Panc1 (cell line): ENCODE results near the gene GALNT16. TPM values are rescaled to one million over a fixed set of nuclear protein-coding genes. Genes with fewer than 3 reads are reported as not detected.

Experiments used
- ATAC-seq: fragments of 200-7000 bp; cut with Tn5 transposase; 2 replicates; pipeline ENCODE4 v1.9.1; 2020; ENCODE audit warnings: mild to moderate bottlenecking, moderate library complexity
- BruUV-seq: library from RNA; stranded (reverse); fragments of 400-500 nt; replicated peaks from 2 replicates; lab custom pipeline; 2021; lab: Mats Ljungman, UMichigan
- CTCF ChIA-PET: fragments of 300-600 bp; sonication (Branson Sonifier 250); formaldehyde crosslinking; loops from one replicate; lab custom pipeline; 2022; ENCODE audit warnings: antibody characterized with exemption; lab: Charles Lee
- POLR2A ChIA-PET: fragments of 300-600 bp; sonication (Branson Sonifier 250); formaldehyde crosslinking; loops from one replicate; lab custom pipeline; 2022; ENCODE audit warnings: antibody characterized with exemption; lab: Charles Lee
- DNase-seq: peaks from one replicate; pipeline ENCODE4 v3.0.0-alpha.2; 2010; ENCODE audit warnings: low read depth, low spot score
- H3K27ac ChIP-seq: 2 replicates; pipeline ENCODE4 v1.5.1; 2011; ENCODE audit warnings: mild to moderate bottlenecking, low read length, inconsistent platforms
- H3K27me3 ChIP-seq: fragments of 200-500 bp; sonication (Bioruptor generic); 2 replicates; pipeline ENCODE4 v1.6.0; 2014; ENCODE audit warnings: low read length, inconsistent platforms; ENCODE audit not compliant: control insufficient read depth, insufficient read depth
- H3K36me3 ChIP-seq: fragments of 200-500 bp; sonication (Bioruptor generic); 2 replicates; pipeline ENCODE4 v1.5.1; 2014; ENCODE audit warnings: inconsistent platforms, mild to moderate bottlenecking, low read length, moderate library complexity; ENCODE audit not compliant: control insufficient read depth, insufficient read depth
- H3K4me1 ChIP-seq: 2 replicates; pipeline ENCODE4 v1.5.1; 2011; ENCODE audit warnings: inconsistent platforms, mild to moderate bottlenecking, low read length, moderate library complexity; ENCODE audit not compliant: control insufficient read depth, insufficient read depth
- H3K4me3 ChIP-seq, 2 experiments: 2 replicates each; pipeline ENCODE4 v1.5.1; 2011 to 2012; ENCODE audit warnings: low read depth in 2 of 2, low read length in 2 of 2, mild to moderate bottlenecking in 2 of 2, inconsistent platforms in 1 of 2, moderate library complexity in 1 of 2
- H3K9me3 ChIP-seq: fragments of 200-500 bp; sonication (Bioruptor generic); 2 replicates; pipeline ENCODE4 v1.5.1; 2014; ENCODE audit warnings: low read depth, mild to moderate bottlenecking, inconsistent platforms, low read length, moderate library complexity; ENCODE audit not compliant: control insufficient read depth, insufficient read depth
- CTCF ChIP-seq: fragments of 450-650 bp; IDR thresholded peaks from 2 replicates; pipeline ENCODE4 v1.5.1; 2017; ENCODE audit warnings: mild to moderate bottlenecking
- POLR2AphosphoS5 ChIP-seq: IDR thresholded peaks from 2 replicates; pipeline ENCODE4 v1.6.1; 2012; ENCODE audit warnings: mild to moderate bottlenecking, low read depth, low read length, moderate library complexity
- REST ChIP-seq, 2 experiments: IDR thresholded peaks; 2 replicates each; pipeline ENCODE4 v1.6.1; 2011 to 2012; ENCODE audit warnings: low read depth in 2 of 2, control low read depth in 1 of 2, low read length in 1 of 2, mild to moderate bottlenecking in 1 of 2, moderate library complexity in 1 of 2; ENCODE audit not compliant: insufficient read depth in 1 of 2
- SIN3A ChIP-seq: IDR thresholded peaks from 2 replicates; pipeline ENCODE4 v1.6.1; 2012; ENCODE audit warnings: low read depth, mild to moderate bottlenecking, low read length, moderate library complexity, borderline replicate concordance; ENCODE audit not compliant: insufficient read depth
- TCF7L2 ChIP-seq: IDR thresholded peaks from 2 replicates; pipeline ENCODE4 v1.6.1; 2011; ENCODE audit warnings: mild to moderate bottlenecking, low read depth, low read length, inconsistent platforms
- in situ Hi-C: cut with HindIII; loops from 2 replicates; pipeline ENCODE4 v1.10.0; 2016; ENCODE audit warnings: low sequenced_read_pairs, low pct_unique_long_range_greater_than_20kb
- intact Hi-C: fragments of 100-400 bp; cut with micrococcal nuclease; formaldehyde crosslinking; loops from one replicate; pipeline ENCODE4 v1.10.0; 2022; ENCODE audit not compliant: unreplicated experiment
- total RNA-seq: library from RNA; stranded (reverse); gene quantifications from one replicate; pipeline ENCODE4 v1.2.1, GENCODE V29; 2021; ENCODE audit not compliant: unreplicated experiment

Gene GALNT16
- total RNA-seq, 1 experiment from 2014 or later, result 0.72 TPM

GRCh38 chr14:69328765-69329164 lies 68.8 kb downstream of the GALNT16 start:
- DNase-seq, result no peak
- TF ChIP-seq TCF7L2, result no peak
- no peak for TF ChIP-seq POLR2AphosphoS5
- no peak for TF ChIP-seq SIN3A
- TF ChIP-seq REST (IDR thresholded peaks at IDR 0.05; ENCODE audit: insufficient read depth in 1 of 2, low read depth in 2 of 2, low read length in 1 of 2), result no peak
- TF ChIP-seq CTCF, result no peak
- H3K36me3 ChIP-seq, result no peaks in the 10 kb centered on the region
- H3K27ac ChIP-seq, result no peak overlapping the region
- intact Hi-C loops, result no loop called here
- ChIA-PET CTCF (no interaction called here), POLR2A (no interaction called here)
- ATAC-seq, result no peak
- in situ Hi-C loops, result no loop called here
- no peaks in the 10 kb centered on the region for H3K4me1 ChIP-seq
- no peak overlapping the region for H3K4me3 ChIP-seq
- H3K9me3 ChIP-seq, result no peaks in the 10 kb centered on the region
- no peaks in the 10 kb centered on the region for H3K27me3 ChIP-seq
- no TSS peak for BruUV-seq

DNA sequence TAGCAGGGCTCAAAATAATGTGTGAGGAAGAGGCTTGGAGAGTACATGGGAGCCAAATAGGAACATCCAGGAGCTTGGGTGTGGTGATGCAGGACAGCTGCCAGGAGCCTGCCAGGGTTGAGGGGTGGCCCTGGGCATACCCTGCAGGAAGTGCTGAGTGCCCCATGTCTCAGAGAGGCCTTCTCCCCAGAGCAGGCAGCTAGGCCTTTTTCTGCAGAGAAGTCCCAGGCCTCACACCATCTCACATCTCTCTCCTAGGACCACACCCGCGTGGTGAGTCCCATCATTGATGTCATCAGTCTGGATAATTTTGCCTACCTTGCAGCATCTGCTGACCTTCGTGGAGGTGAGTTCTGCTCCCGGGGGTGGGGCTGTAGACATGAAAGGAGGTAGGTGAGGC lies 71.2 kb downstream of the GALNT16 start:
- ChIA-PET POLR2A (no interaction called here), CTCF (no interaction called here)
- intact Hi-C loops, result no loop called here
- Histone ChIP-seq H3K9me3 (no peaks in the 10 kb centered on the region), H3K4me3 (no peak overlapping the region), H3K27me3 (no peaks in the 10 kb centered on the region), H3K27ac (no peak overlapping the region), H3K4me1 (no peaks in the 10 kb centered on the region), H3K36me3 (no peaks in the 10 kb centered on the region)
- no TSS peak for BruUV-seq
- no peak for TF ChIP-seq SIN3A
- no peak for TF ChIP-seq CTCF
- no peak for TF ChIP-seq POLR2AphosphoS5
- no peak for TF ChIP-seq REST (IDR thresholded peaks at IDR 0.05; ENCODE audit: insufficient read depth in 1 of 2, low read depth in 2 of 2, low read length in 1 of 2)
- no peak for TF ChIP-seq TCF7L2
- DNase-seq (no peak), ATAC-seq (no peak)
- in situ Hi-C loops, result no loop called here
